HuH-7.5 (cell line): ENCODE results near the gene SERPINA3.
"Not testable (repeated sequence)": the region's sequence is repeated elsewhere in the genome, so short reads cannot be mapped to it uniquely, and the experiment has no call there.

Experiments used
- DNase-seq: peaks from one replicate; pipeline ENCODE4 v3.0.0; 2011; ENCODE audit warnings: low spot score

The SERPINA3 gene

GRCh38 chr14:94584591-94585280 lies 27.5 kb upstream of the SERPINA3 start:
- no peak for DNase-seq

GRCh38 chr14:94586635-94587034 lies 25.6 kb upstream of the SERPINA3 start:
- no peak for DNase-seq

GRCh38 chr14:94588311-94588710 lies 23.9 kb upstream of the SERPINA3 start:
- DNase-seq = no peak

- no peak for DNase-seq
Observed at GRCh38 chr14:94591073-94591472, 21.1 kb upstream of the SERPINA3 start.

- no peak for DNase-seq
Observed at GRCh38 chr14:94591871-94592270, 20.3 kb upstream of the SERPINA3 start.

- no peak for DNase-seq
Observed at GRCh38 chr14:94592457-94592856, 19.7 kb upstream of the SERPINA3 start.

GRCh38 chr14:94593376-94593748 lies 18.8 kb upstream of the SERPINA3 start:
- no peak for DNase-seq

GRCh38 chr14:94593749-94594431 lies 18.3 kb upstream of the SERPINA3 start:
- DNase-seq = peak; percentile 55

- no peak for DNase-seq
Observed at GRCh38 chr14:94594441-94594840, 17.8 kb upstream of the SERPINA3 start.

GRCh38 chr14:94595912-94596311 lies 16.3 kb upstream of the SERPINA3 start:
- no peak for DNase-seq

- no peak for DNase-seq
Observed at GRCh38 chr14:94596361-94596760, 15.8 kb upstream of the SERPINA3 start.

GRCh38 chr14:94597788-94598187 lies 14.4 kb upstream of the SERPINA3 start:
- no peak for DNase-seq

- no peak for DNase-seq
Observed at GRCh38 chr14:94598506-94598815, 13.7 kb upstream of the SERPINA3 start.

GRCh38 chr14:94598816-94599655 lies 13.2 kb upstream of the SERPINA3 start:
- DNase-seq = peak; percentile 23

- no peak for DNase-seq
Observed at GRCh38 chr14:94599656-94600004, 12.6 kb upstream of the SERPINA3 start.

- no peak for DNase-seq
Observed at GRCh38 chr14:94600148-94600545, 12.0 kb upstream of the SERPINA3 start.

GRCh38 chr14:94601884-94602391 lies 10.3 kb upstream of the SERPINA3 start:
- no peak for DNase-seq

- no peak for DNase-seq
Observed at GRCh38 chr14:94602722-94603121, 9.5 kb upstream of the SERPINA3 start.

GRCh38 chr14:94605361-94605760 lies 6.8 kb upstream of the SERPINA3 start:
- DNase-seq = no peak

- DNase-seq = not testable (repeated sequence)
Observed at GRCh38 chr14:94608966-94609365, 3.2 kb upstream of the SERPINA3 start.

GRCh38 chr14:94611179-94611578 lies 1.0 kb upstream of the SERPINA3 start:
- no peak for DNase-seq

- no peak for DNase-seq
Observed at GRCh38 chr14:94612580-94613554, 676 bp downstream of the SERPINA3 start.
